Upper lobe of left lung (tissue), 4 donors: ENCODE measurements around the gene VPS13D.

Source experiments
- CTCF ChIP-seq, 6 experiments: fragments of 450-650 bp in 4 of 6; fragments of 200-600 bp in 2 of 6; sonication (generic) in 2 of 6; IDR thresholded peaks; one replicate each; pipeline ENCODE4 v1.5.1; 2016 to 2019; ENCODE audit warnings: antibody characterized with exemption in 6 of 6
- EP300 ChIP-seq, 4 donors: sonication (generic); formaldehyde crosslinking; IDR thresholded peaks; one replicate each; pipeline ENCODE4 v1.5.1; 2017; ENCODE audit warnings: antibody characterized with exemption in 4 of 4, control low read depth in 2 of 4
- POLR2A ChIP-seq, 4 donors: fragments of 450-650 bp; IDR thresholded peaks; one replicate each; pipeline ENCODE4 v1.5.1; 2016 to 2017; ENCODE audit warnings: antibody characterized with exemption in 4 of 4, mild to moderate bottlenecking in 2 of 4
- POLR2AphosphoS5 ChIP-seq, 2 donors: sonication (generic); formaldehyde crosslinking; IDR thresholded peaks; one replicate each; pipeline ENCODE4 v1.5.1; 2017; ENCODE audit warnings: antibody characterized with exemption in 2 of 2

- TF ChIP-seq CTCF (IDR thresholded peaks at IDR 0.05) (no peak), POLR2A (IDR thresholded peaks at IDR 0.05) (no peak), POLR2AphosphoS5 (IDR thresholded peaks at IDR 0.05) (no peak), EP300 (IDR thresholded peaks at IDR 0.05) (no peak)
Observed at GRCh38 chr1:12552951-12553921, 323.4 kb downstream of the VPS13D start.
